GM12878 (cell line): ENCODE results near the gene KIZ.

Experiments used
- GABPA ChIP-seq: IDR thresholded peaks from 2 replicates; pipeline ENCODE4 v1.6.1; 2014; ENCODE audit warnings: antibody characterized with exemption, low read depth, mild to moderate bottlenecking, inconsistent platforms
- IKZF1 ChIP-seq: fragments of 450-650 bp; conservative IDR thresholded peaks from 2 replicates; pipeline ENCODE4 v1.6.1; 2017; ENCODE audit warnings: antibody characterized with exemption, mild to moderate bottlenecking
- POLR2A ChIP-seq: IDR thresholded peaks from 2 replicates; pipeline ENCODE4 v1.6.1; 2011; ENCODE audit warnings: low read depth, mild to moderate bottlenecking, low read length
- SMC3 ChIP-seq: IDR thresholded peaks from 2 replicates; pipeline ENCODE4 v1.6.1; 2011; ENCODE audit warnings: low read length, improper control_type of control experiment, borderline replicate concordance
- SUZ12 ChIP-seq: fragments of 200-600 bp; sonication (generic); IDR thresholded peaks from one replicate; pipeline ENCODE4 v1.6.1; 2018; ENCODE audit warnings: antibody characterized with exemption, mild to moderate bottlenecking; ENCODE audit not compliant: unreplicated experiment
- TBL1XR1 ChIP-seq: IDR thresholded peaks from 2 replicates; pipeline ENCODE4 v1.6.1; 2012; ENCODE audit warnings: low read depth, low read length, improper control_type of control experiment
- TF ChIP-seq, protein P1 (sequence below): IDR thresholded peaks from 2 replicates; pipeline ENCODE4 v1.6.1; 2012; ENCODE audit warnings: mild to moderate bottlenecking, low read depth, low read length
- TF ChIP-seq, protein P2 (sequence below), 3 experiments: IDR thresholded peaks in 2 of 3; conservative IDR thresholded peaks in 1 of 3; 2 replicates each; pipeline ENCODE4 v1.5.1; 2011; ENCODE audit warnings: low read depth in 3 of 3, low read length in 3 of 3, mild to moderate bottlenecking in 3 of 3, control low read depth in 2 of 3, moderate library complexity in 2 of 3, inconsistent platforms in 1 of 3, mixed read lengths in 1 of 3; ENCODE audit not compliant: control insufficient read depth in 2 of 3, insufficient read depth in 1 of 3; ENCODE audit errors: extremely low read depth in 1 of 3

DNA sequence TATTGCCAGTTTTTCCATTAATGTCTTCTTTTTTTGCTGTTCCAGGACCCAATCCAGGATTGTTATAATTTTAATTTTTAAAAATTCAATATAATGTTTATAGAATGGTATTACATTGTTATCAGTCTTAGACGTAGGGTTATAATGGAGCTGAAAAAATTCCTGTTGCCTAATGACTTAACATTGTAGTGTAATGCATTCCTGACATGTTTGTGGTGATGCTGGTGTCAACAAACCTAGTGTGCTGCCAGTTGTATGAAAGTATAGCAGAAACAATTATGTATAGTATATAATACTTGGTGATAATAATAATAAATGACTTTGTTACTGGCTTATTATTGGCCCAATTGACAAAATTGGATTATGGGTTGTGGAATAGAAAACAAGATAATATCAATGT lies 30.4 kb downstream of the KIZ start:
- TF ChIP-seq GABPA = no peak
- no peak for TF ChIP-seq IKZF1
- TF ChIP-seq, protein P1, sequence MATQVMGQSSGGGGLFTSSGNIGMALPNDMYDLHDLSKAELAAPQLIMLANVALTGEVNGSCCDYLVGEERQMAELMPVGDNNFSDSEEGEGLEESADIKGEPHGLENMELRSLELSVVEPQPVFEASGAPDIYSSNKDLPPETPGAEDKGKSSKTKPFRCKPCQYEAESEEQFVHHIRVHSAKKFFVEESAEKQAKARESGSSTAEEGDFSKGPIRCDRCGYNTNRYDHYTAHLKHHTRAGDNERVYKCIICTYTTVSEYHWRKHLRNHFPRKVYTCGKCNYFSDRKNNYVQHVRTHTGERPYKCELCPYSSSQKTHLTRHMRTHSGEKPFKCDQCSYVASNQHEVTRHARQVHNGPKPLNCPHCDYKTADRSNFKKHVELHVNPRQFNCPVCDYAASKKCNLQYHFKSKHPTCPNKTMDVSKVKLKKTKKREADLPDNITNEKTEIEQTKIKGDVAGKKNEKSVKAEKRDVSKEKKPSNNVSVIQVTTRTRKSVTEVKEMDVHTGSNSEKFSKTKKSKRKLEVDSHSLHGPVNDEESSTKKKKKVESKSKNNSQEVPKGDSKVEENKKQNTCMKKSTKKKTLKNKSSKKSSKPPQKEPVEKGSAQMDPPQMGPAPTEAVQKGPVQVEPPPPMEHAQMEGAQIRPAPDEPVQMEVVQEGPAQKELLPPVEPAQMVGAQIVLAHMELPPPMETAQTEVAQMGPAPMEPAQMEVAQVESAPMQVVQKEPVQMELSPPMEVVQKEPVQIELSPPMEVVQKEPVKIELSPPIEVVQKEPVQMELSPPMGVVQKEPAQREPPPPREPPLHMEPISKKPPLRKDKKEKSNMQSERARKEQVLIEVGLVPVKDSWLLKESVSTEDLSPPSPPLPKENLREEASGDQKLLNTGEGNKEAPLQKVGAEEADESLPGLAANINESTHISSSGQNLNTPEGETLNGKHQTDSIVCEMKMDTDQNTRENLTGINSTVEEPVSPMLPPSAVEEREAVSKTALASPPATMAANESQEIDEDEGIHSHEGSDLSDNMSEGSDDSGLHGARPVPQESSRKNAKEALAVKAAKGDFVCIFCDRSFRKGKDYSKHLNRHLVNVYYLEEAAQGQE = no peak
- TF ChIP-seq POLR2A = no peak
- no peak for TF ChIP-seq SMC3
- TF ChIP-seq SUZ12 = no peak
- TF ChIP-seq, protein P2, sequence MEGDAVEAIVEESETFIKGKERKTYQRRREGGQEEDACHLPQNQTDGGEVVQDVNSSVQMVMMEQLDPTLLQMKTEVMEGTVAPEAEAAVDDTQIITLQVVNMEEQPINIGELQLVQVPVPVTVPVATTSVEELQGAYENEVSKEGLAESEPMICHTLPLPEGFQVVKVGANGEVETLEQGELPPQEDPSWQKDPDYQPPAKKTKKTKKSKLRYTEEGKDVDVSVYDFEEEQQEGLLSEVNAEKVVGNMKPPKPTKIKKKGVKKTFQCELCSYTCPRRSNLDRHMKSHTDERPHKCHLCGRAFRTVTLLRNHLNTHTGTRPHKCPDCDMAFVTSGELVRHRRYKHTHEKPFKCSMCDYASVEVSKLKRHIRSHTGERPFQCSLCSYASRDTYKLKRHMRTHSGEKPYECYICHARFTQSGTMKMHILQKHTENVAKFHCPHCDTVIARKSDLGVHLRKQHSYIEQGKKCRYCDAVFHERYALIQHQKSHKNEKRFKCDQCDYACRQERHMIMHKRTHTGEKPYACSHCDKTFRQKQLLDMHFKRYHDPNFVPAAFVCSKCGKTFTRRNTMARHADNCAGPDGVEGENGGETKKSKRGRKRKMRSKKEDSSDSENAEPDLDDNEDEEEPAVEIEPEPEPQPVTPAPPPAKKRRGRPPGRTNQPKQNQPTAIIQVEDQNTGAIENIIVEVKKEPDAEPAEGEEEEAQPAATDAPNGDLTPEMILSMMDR (IDR thresholded peaks at IDR 0.05 in 2 of 3, conservative IDR thresholded peaks at IDR 0.05 in 1 of 3; ENCODE audit: control insufficient read depth in 2 of 3, extremely low read depth in 1 of 3, insufficient read depth in 1 of 3, low read depth in 3 of 3, low read length in 3 of 3) = no peak
- no peak for TF ChIP-seq TBL1XR1
